Stimulated activated CD4-positive, alpha-beta T cell treated with anti-CD3 and anti-CD28 coated beads, Interleukin-12 subunit alpha, Interleukin-12 subunit beta, amount 100 ng/mL, for 24 hours (primary cell): ENCODE results near the gene CMTM7.

Source experiments
- DNase-seq, 2 experiments: peaks; one replicate each; pipeline ENCODE4 v3.0.0-alpha.2; 2020; ENCODE audit warnings: low read depth in 2 of 2

The CMTM7 gene

DNA sequence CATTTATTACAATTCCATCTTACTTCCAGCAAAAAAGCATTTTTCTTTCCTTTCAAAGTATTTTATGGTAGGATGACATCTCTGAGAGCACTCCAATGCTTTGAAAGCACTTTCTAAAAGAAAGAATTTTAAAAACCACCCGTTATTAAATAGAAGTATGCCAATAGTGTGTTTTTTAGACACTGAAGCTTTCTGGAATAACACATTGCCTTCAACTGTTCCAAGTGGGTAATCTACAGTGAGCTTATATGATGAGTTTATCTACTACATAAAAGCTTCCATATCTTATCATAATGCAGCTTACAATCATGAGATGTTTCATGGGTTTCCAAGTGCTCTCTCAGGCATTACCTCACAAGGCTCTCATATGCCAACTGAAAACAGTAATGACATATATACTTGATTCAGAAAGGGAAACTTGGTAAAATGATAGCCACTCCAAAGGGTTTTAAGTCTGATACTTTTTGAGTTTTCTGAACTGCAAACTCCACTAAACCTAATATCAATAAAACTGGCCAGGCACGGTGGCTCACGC lies 96.9 kb downstream of the CMTM7 start:
- DNase-seq: no peak

DNA sequence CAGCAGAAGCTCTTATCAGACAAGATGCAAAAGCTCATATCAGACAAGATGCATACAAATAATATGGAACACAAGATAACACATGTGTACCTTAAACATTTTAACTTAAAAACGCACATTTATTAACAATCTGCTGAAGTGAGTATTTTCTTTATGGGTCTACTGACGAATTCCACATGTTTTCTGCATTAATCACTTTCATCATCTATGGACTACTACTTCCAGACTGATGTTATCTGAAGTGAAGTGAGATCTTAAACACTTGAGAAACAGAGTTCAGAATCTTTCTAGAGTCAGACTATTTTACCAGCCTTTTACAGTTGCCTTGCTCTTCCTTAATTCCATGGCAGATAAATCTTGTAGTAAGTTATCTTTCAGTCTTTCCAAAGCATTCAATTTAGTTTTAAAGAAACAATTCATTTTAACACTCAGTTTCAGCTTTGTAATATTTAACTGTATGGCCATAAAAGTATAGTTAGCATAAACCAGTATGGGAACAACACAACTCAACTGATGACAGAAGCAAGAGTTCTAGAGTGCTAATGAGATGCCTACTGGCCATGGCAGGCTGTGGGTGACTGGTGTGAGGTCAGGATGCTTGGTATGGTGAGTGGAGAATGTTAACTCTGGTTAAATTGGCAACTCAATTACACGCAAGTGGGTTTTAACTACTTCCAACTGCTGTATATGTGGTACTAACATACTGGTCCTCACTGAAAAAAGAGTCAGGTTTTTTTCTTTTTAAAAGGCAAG lies 101.2 kb downstream of the CMTM7 start:
- DNase-seq: no peak

DNA sequence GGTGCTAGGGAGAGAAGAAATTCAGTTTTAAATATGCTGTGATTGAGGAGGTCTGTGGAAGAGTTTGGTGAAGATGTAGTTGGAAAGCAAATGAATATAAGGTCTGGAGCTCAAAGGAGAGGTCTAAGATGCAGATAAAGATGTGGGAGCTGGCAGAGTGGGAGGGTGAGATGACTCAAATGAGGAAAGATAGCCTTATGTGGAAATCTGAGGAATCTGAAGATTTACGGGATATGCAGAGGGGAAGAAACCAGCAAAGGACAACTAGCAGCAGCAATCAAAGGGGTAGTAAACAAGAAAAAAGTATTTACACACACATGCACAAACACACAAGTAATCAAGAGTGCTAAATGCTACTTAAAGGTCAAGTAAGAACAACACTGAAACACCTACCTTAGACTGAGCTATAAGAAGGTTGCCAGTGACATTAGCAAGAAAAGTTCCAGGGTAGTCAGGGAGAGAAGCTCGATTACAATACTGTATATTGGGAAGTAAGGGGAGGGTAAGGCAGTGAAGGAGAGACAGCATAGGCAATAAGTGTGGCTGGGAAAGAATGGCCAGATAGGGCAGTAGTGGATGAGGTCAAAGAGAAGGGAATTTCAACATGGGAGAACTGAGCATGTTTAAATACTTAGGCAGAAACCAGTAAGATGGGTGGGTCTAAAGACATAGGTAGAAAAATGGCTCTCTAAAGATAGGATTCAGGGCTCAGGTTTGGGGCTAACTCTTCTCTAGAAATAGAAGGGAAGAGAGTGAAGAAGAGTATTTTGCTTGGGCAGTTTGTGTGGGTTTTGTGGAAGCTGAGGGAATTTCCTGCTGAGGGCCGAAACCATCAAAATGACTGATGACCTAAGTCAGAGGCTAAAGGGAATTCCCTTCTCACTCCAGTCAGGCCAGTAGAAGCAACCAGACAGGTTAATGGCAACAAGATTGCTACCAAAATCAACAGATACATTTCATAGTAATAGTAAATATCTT lies 102.1 kb downstream of the CMTM7 start:
- no peak for DNase-seq

DNA sequence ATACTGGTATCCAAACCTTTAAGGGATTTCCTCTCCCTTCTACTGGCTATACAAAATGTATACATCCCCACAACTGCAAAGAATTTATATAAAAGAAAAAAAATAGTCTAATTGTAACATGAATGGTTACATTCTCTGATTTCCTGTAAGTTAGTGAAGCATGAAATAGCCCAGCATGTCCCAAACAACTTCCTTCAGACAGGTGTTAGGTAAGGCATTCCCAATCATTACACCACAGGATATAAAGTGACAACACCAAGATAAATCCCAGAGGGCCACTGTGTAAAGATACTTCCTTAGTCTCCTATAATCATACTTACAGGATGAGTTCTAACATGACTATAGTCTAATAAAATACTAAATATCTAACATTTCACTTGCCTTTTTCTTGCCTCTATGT lies 103.4 kb downstream of the CMTM7 start:
- DNase-seq: no peak

DNA sequence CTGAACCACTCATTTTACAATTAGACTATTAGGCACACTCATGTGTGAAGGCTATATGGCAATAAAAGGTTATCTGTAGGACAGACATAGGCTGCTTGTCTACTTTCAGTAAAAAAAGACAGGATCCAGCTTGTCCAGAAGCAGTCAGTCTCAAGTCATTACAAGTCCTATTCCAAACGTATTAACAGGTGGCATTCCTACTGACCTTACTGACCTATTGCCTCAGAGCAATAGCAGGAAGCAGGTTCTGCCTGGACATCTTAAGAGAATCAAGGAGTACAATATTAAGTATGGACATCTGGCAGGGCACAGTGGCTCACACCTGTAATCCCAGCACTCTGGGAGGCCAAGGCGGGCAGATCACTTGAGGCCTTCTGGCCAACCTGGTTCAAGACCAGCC lies 104.0 kb downstream of the CMTM7 start:
- no peak for DNase-seq

DNA sequence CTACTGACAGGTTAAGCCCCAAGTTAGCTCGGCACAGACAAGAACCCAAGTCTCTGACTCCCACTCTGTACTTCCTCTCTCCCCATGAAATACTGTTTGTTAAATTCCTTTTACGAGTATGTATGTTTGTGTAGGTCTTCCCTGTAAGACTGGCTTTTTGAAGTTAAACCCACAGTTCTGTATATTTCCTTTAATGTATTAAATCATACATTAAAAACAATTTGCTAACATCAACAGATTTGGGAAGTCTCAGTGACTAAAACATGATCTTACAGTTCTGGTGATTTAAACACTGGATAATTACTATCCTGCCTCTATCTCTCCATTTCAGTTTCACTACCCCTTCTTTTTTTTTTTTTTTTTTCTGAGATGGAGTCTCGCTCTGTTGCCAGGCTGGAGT lies 106.6 kb downstream of the CMTM7 start:
- DNase-seq: no peak

DNA sequence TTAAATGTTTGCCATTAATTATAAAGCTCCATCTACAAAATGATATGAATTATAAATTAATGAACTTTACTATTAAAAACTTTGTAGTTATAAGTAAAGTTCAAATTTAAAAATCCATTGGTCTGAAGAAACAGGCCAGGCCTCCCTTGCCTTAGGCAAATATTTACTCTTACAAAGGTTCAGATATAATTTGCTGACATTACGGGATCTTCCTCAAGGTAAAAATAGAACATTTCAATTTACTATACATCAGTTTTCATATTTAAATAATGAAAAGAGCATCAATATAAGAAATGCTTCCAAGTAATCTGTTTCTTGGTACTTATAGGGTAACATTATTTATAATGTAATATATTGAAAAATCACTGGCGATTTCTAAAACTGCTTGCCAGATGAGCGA lies 107.3 kb downstream of the CMTM7 start:
- no peak for DNase-seq

DNA sequence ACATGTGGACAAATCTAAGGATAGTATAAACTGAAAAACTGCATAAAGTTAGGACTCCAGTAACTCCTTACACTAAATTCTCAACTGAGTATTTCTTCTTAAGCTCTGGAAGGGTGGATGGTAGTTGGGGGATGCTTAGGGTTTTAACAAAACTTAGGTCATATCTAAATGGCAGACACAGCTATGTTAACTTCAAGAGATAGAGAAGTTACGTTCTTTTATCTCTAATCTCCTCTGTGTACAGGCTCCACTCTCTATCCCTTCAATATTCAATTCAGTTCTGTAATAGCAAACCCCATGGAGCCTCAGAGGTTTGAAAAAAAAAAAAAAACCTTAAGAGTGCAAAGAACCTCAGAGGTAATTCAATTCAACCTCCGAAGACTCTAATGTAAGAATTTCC lies 107.9 kb downstream of the CMTM7 start:
- DNase-seq: no peak

DNA sequence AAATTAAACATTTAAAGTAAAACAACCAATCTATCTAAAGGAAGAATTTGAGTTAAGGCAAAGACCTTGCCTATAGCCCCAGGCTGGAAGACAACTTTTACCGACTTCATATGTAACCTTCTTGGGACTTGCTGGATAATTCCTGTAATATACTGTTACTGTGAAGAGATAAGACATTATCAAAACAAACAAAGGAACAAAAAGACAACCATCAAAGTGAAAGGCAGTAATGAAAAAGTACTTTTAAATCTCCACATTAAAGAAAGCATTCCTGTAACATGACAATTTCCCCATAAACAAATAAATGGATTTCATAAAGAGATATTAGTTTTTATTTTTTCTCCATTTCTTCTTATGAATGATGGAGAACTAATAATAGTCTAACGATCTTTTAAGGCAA lies 108.6 kb downstream of the CMTM7 start:
- DNase-seq: no peak

DNA sequence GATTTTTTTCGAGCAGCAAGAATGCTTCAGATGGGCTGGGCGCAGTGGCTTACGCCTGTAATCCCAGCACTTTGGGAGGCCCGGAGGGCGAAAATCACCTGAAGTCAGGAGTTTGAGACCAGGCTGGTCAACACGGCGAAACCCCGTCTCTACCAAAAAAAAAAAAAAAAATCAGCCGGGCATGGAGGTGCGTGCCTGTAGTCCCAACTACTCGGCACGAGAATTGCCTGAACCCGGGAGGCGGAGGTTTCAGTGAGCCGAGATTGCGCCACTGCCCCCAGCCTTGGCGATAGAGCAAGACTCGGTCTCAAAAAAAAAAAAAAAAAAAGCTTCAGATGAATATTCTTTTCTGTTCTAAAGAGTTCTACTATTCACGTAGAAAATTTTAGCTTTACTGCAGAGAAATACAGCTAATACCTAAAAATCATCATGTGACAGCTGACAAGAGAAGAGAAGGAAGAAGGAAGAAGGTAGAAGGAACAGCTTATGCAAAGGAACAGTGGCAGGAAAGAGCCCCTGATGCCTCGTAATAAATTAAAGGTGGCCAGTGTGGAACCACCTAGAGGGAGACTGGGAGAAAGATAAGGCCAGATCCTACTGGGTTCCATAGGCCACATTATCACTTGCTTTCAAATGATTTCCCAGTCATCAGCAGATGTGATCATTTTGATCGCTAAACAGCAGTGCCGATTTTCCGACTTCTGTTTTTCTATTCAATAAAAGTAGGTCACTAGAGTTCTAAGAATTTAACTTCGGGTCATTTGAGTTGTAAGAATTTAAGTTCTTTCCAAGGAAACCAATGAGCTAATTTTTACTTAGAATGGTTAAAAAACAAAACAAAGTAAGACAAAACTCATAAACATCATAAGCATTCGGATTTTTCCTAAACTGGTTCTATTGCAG lies 109.5 kb downstream of the CMTM7 start:
- DNase-seq: no peak

DNA sequence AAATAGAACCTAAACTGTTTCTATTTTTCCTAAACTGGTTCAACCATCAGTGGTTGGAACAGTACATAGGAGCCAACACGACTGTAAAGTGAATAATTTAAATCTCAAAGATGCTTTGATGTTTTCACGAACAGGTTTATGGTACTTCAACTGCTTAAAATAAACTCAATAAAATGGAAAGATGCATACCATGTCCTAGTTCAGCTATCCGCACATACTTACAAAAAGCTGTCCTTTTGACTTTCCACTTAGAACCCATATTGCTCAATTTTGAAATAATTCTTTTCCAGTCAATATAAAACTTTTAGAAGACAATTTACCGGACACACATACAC lies 110.1 kb downstream of the CMTM7 start:
- no peak for DNase-seq

DNA sequence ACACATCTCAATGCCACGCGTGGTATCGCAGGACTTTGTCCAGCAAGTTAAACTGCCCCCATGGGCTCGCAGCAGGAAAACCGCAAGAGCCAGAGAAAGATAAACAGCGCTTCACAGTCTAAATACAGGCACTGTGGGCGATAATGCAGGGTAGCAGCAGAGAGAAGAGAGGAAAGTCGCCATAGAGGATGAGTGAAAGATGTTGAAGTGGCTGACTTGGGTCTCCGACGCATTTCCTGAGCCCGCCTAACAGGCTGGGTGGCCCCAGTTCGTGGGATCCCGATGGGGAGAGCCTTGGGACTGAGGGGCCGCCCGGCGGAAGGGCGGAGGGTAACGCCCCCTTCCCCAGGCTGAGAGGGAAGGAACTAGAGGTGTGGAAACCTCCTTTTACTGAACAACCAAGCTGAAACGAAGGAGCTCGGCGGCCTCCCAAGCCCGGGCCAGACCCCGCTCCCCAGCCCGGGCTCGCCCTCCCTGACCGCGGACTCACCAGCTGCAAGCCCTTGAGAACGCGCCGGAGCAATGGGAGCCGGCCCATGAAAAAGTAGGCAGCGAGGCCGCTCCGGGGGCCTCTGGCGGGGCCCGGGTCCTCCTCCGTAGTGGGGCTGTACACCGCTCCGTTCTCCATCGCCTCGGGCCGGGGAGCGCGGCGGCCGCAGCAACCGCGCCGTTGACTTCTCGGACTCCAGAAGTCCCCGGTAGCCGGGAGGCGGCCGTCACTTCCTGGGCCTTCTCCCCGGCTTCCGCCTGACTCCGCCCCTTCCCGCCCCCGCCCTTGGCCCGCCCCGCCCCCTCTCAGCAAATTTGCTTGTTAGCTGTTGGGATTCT lies 110.7 kb downstream of the CMTM7 start, which contains the start of gene CMTM6:
Gene CMTM6, minus strand, starts transcription at position 735 of the 828 bp plus-strand sequence. Its CDS starts 107 bp downstream, at position 628.
- DNase-seq: peak; percentile 62 to 63

DNA sequence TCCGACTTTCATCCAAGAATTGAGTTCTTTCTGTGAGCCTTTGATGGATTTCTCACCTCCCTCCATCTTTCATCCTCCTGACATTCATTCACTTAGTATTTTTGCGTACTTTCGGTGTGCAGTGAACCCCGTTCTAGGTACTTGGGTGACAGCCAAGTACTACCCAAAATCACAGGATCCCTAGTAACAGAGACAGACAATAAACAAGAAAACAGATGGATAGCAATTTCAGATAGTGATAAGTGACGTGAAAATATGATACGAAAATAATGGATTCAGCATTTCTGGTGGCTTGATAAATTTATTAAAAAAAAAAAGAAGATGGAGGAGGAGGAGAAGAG lies 111.3 kb downstream of the CMTM7 start:
- DNase-seq: no peak
